ENCODE measurements around the gene HMBS.
A peak's percentile ranks its signal among the peaks of the same experiment; 100 is the strongest.
"Not testable (repeated sequence)": the region's sequence is repeated elsewhere in the genome, so short reads cannot be mapped to it uniquely, and the experiment has no call there.

HMBS gene

GRCh38 chr11:119103161-119103664 lies 18.5 kb downstream of the HMBS start:
- DNase-seq, result not testable (repeated sequence)

DNA sequence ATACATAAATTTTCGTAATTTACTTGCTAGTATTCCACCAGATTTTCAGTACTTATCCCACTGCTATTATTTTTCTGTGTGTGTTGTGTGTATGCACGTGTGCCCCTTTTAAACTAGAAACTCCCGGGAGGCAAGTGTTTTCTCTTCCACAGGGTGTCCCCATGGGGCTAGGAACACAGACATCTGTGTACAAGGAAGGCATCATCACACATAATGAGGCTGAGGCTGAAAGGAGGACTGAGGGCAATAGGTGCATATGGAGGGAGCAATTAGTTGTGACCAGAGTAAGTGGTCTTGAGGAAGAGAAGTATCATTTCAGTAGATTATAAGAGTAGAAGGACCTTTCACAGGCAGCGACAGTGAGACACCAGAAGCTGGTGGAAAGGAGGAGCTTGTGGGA lies 19.1 kb downstream of the HMBS start:
- no peak for DNase-seq

DNA sequence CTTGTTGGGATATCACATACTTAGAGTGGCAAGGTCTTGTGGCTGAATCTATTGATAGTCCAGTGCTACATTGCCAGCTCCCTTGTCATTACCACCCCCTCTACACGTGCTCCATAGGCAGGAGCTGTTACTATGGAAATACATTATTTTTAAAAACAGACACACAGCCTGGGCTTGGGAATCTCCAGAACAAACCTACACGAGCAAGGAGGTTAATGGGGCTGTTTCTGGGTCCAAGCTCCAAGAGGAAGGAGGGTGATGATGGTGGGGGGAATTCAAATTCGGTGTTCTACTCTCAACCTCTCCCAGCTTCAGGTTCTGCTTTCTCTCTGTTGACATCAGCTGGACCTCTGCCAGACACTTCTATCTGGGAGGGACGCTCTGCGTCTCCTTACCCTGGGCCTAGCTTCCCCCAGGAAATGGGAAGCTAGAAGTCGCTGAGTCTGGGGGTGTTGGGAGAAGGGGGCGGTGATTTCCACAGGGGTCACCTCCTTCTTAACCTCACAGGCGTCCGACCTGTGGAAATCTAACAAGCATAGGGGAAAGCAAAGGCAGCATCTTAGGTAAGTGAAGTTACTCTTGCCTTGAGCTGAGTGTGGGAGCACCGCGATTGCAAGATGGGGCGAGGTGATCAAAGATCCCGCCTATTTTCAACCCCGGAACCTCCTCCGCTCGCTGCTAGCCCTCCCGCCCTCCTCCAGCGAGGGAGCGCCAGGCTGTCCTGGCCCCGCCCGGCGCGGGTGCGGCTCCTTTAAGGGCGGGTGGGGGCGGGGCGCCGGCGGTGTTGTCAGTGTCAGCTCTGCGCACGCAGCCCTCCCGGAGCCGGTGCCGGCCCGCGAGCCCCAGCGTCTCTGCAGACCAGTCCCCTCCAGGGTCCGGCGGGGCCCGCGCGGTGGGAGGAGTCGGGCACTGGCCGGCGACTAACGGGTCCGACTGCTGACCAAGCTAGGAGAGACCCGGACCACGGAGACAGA lies 22.2 kb downstream of the HMBS start, which contains the start of gene C2CD2L:
Gene C2CD2L (plus strand): TSS at position 781 of the 974 bp plus-strand sequence. CDS start 398 bp downstream, outside the sequence.
- peak; percentile 78 for DNase-seq

DNA sequence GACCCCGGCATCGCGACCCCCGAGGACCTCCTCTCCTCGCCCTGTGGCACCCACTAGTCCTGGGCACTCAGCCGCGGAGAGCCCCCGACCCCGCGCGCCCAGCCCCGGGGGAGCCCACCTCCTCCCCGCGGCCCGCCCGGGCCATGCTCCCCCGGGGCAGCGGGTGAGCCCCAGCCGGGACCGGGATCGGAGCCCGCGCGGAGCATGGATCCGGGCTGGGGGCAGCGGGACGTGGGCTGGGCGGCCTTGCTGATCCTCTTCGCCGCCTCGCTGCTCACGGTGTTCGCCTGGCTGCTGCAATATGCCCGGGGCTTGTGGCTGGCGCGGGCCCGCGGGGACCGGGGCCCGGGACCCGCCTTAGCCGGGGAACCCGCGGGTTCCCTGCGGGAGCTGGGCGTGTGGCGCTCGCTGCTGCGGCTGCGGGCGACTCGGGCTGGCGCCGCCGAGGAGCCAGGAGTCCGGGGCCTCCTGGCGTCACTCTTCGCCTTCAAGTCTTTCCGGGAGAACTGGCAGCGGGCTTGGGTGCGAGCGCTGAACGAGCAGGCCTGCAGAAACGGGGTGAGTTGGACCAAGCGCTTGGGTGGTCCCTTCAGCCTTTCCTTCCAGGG lies 23.0 kb downstream of the HMBS start:
- DNase-seq, result no peak

DNA sequence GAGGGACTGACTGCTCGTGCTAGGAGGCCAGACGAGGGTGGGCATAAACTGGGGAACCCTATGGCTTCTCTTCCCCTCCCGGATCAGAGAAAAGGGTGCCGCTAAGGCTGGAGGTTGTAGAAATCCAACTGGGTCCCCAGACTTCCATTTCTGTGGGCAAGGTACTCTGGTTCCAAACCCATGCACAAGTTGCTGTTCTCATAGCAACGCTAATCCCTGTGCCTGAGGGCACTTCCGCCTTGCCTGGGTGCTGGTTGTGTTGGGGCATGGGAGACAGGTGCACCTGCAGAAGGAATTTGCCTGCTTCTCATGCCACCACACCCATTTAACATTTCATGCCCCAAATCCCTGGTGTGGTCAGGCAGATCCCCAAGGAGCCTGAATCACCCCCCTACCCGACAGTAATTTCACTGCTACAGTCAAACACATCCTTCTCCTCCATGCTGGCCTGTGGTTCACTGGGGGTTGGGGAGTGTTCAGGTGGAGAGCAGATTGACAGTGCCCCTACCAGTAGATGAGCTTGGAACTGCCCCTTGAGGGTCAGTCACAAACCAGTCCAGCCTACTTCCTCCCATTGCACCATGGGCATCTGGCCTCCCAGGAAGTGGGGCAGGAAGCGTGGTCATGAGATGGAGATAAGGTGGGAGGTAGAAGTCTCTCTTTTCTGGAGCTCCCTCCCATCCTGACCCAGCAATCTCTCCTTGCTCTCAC lies 23.6 kb downstream of the HMBS start:
- DNase-seq, result peak; percentile 79

- no peak for DNase-seq
Observed at GRCh38 chr11:119108857-119109221, 24.2 kb downstream of the HMBS start.

- no peak for DNase-seq
Observed at GRCh38 chr11:119109843-119110242, 25.2 kb downstream of the HMBS start.

- no peak for DNase-seq
Observed at GRCh38 chr11:119110439-119110838, 25.8 kb downstream of the HMBS start.

GRCh38 chr11:119111361-119111925 lies 26.8 kb downstream of the HMBS start:
- DNase-seq, result no peak

- no peak for DNase-seq
Observed at GRCh38 chr11:119112314-119113020, 27.8 kb downstream of the HMBS start.

- DNase-seq, result no peak
Observed at GRCh38 chr11:119113716-119114115, 29.0 kb downstream of the HMBS start.

DNA sequence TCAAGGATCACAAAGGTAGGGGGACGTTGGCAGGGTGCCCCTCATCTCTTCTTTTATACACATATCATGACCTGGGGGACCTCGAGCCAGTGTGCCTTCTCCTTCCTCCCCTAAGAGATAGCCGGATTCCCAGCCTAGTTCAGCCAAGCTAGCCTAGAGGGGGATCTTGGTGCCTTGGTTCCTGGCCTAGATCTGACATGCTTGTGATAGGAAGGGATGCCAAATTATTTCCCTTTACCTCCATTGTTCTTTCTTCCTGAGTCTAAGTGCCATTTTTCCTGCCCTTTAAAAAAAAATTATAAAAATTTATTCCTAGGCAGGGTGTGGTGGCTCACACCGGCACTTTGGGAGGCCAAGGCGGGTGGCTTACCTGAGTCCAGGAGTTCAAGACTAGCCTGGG lies 29.7 kb downstream of the HMBS start:
- no peak for DNase-seq

GRCh38 chr11:119115484-119116234 lies 31.0 kb downstream of the HMBS start:
- DNase-seq, result no peak

DNA sequence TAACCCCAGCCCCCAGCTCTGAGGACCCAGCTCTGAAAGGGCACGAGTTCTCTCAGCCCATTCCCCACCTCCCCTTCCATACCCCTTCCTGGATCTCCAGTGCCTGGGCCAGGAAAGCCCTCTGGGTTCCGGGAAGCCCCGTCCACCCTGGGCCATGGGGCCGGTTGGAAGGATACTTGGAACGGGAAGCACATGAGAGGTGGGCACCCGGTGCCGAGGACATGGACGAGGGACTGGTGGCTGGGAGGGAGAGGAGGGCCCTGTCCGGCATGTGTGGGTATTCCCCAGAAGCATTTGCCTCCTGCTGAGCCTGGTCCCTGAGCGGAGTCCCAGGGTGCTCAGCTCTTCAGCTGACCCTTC lies 31.5 kb downstream of the HMBS start:
- no peak for DNase-seq

GRCh38 chr11:119116601-119117000 lies 31.9 kb downstream of the HMBS start:
- no peak for DNase-seq

GRCh38 chr11:119117004-119117706 lies 32.5 kb downstream of the HMBS start:
- no peak for DNase-seq

DNA sequence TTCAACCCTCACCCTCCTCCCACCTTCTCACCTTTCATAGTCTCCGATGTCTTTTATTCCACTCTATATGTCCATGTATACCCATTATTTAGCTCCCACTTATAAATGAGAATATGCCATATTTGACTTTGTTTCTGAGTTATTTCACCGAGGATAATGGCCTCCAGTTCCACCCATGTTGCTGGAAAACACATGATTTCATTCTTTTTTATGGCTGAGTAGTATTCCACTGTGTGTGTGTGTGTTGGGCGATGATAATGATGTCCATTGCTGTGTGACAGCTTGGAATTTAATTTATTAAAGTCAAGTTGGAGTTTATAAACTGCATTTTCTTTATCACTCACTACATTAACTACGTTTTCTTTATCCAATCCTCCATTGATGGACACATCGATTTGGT lies 33.5 kb downstream of the HMBS start:
- no peak for DNase-seq

- no peak for DNase-seq
Observed at GRCh38 chr11:119118946-119119345, 34.3 kb downstream of the HMBS start.

- no peak for DNase-seq
Observed at GRCh38 chr11:119120639-119121007, 35.9 kb downstream of the HMBS start.

GRCh38 chr11:119121008-119121810 lies 36.5 kb downstream of the HMBS start, which contains the start of gene HINFP:
TSS of gene HINFP (plus strand) at chr11:119121580. CDS start at chr11:119126945, 5,365 bp downstream.
- peak; percentile 96 for DNase-seq

Data from NCI-H1048 (cell line).